HEK293 (cell line): ENCODE results near the gene LAMB1.

Source experiments
- CTCF ChIA-PET: fragments of 350-600 bp; formaldehyde crosslinking; extraction: SDS; loops from one replicate; lab custom pipeline; 2021; ENCODE audit warnings: antibody characterized with exemption; lab: Yijun Ruan, JAX
- POLR2A ChIA-PET: fragments of 300-600 bp; formaldehyde crosslinking; extraction: SDS; loops from one replicate; lab custom pipeline; 2020; ENCODE audit warnings: antibody characterized with exemption, inconsistent platforms; lab: Yijun Ruan, JAX
- H3K27ac ChIP-seq: fragments of 200-500 bp; sonication (Bioruptor generic); 2 replicates; pipeline ENCODE4 v1.5.1; 2014; ENCODE audit warnings: low read depth, low read length, control low read depth, inconsistent platforms; ENCODE audit errors: extremely low read depth
- H3K36me3 ChIP-seq, 2 experiments: fragments of 200-500 bp in 1 of 2; sonication (Bioruptor generic) in 1 of 2; 1 replicate in 1 of 2; 2 replicates in 1 of 2; pipeline ENCODE4 v1.5.1; 2014 to 2017; ENCODE audit warnings: inconsistent platforms in 2 of 2, low read length in 2 of 2; ENCODE audit not compliant: control insufficient read depth in 2 of 2, insufficient read depth in 1 of 2
- H3K4me1 ChIP-seq: fragments of 200-500 bp; sonication (Bioruptor generic); 2 replicates; pipeline ENCODE4 v1.5.1; 2014; ENCODE audit warnings: mild to moderate bottlenecking, low read length, inconsistent platforms; ENCODE audit not compliant: control insufficient read depth, insufficient read depth
- H3K4me3 ChIP-seq: 2 replicates; pipeline ENCODE4 v1.5.1; 2011; ENCODE audit warnings: low read depth, mild to moderate bottlenecking, control low read depth, low read length, moderate library complexity
- H3K9me3 ChIP-seq: fragments of 200-500 bp; sonication (Bioruptor generic); 2 replicates; pipeline ENCODE4 v1.5.1; 2014; ENCODE audit warnings: low read depth, low read length, inconsistent platforms; ENCODE audit not compliant: control insufficient read depth, insufficient read depth
- BCL6B ChIP-seq: fragments of 450-650 bp; formaldehyde crosslinking; IDR thresholded peaks from 2 replicates; pipeline ENCODE4 v1.5.1; 2017; ENCODE audit warnings: missing biosample characterization, missing genetic modification characterization
- ELK4 ChIP-seq: IDR thresholded peaks from 2 replicates; pipeline ENCODE4 v1.6.1; 2011; ENCODE audit warnings: mild to moderate bottlenecking, low read depth, low read length, borderline replicate concordance
- HIC1 ChIP-seq: fragments of 450-650 bp; formaldehyde crosslinking; IDR thresholded peaks from 2 replicates; pipeline ENCODE4 v1.5.1; 2016; ENCODE audit warnings: missing biosample characterization, missing genetic modification characterization
- MEIS1 ChIP-seq: sonication (generic); formaldehyde crosslinking; IDR thresholded peaks from 2 replicates; pipeline ENCODE4 v1.8.1; 2022; ENCODE audit warnings: missing genetic modification reagents, mild to moderate bottlenecking, borderline replicate concordance
- OSR2 ChIP-seq: fragments of 450-650 bp; formaldehyde crosslinking; IDR thresholded peaks from 2 replicates; pipeline ENCODE4 v1.5.1; 2016; ENCODE audit warnings: missing biosample characterization, missing genetic modification characterization
- OVOL3 ChIP-seq: fragments of 450-650 bp; formaldehyde crosslinking; IDR thresholded peaks from 2 replicates; pipeline ENCODE4 v1.5.1; 2016; ENCODE audit warnings: missing biosample characterization, missing genetic modification characterization
- PRDM10 ChIP-seq: fragments of 450-650 bp; formaldehyde crosslinking; IDR thresholded peaks from 2 replicates; pipeline ENCODE4 v1.5.1; 2016; ENCODE audit warnings: missing biosample characterization, missing genetic modification characterization
- SCRT2 ChIP-seq: fragments of 450-650 bp; formaldehyde crosslinking; IDR thresholded peaks from 2 replicates; pipeline ENCODE4 v1.5.1; 2016; ENCODE audit warnings: missing biosample characterization, missing genetic modification characterization
- ZBTB1 ChIP-seq: fragments of 450-650 bp; formaldehyde crosslinking; IDR thresholded peaks from 2 replicates; pipeline ENCODE4 v1.5.1; 2016; ENCODE audit warnings: missing biosample characterization, missing genetic modification characterization
- ZBTB10 ChIP-seq: fragments of 450-650 bp; formaldehyde crosslinking; IDR thresholded peaks from 2 replicates; pipeline ENCODE4 v1.5.1; 2016; ENCODE audit warnings: missing biosample characterization, missing genetic modification characterization
- ZBTB20 ChIP-seq: fragments of 450-650 bp; formaldehyde crosslinking; IDR thresholded peaks from 2 replicates; pipeline ENCODE4 v1.5.1; 2016; ENCODE audit warnings: missing biosample characterization, missing genetic modification characterization
- ZBTB48 ChIP-seq: fragments of 450-650 bp; formaldehyde crosslinking; IDR thresholded peaks from 2 replicates; pipeline ENCODE4 v1.5.1; 2016; ENCODE audit warnings: missing biosample characterization, missing genetic modification characterization
- ZBTB7A ChIP-seq: fragments of 450-650 bp; formaldehyde crosslinking; IDR thresholded peaks from 2 replicates; pipeline ENCODE4 v1.5.1; 2016; ENCODE audit warnings: low read depth, missing biosample characterization, missing genetic modification characterization
- ZFP69B ChIP-seq: fragments of 450-650 bp; formaldehyde crosslinking; IDR thresholded peaks from 2 replicates; pipeline ENCODE4 v1.5.1; 2016; ENCODE audit warnings: missing biosample characterization, missing genetic modification characterization
- ZNF121 ChIP-seq: fragments of 450-650 bp; formaldehyde crosslinking; IDR thresholded peaks from 2 replicates; pipeline ENCODE4 v1.5.1; 2016; ENCODE audit warnings: missing biosample characterization, missing genetic modification characterization
- ZNF16 ChIP-seq: fragments of 450-650 bp; formaldehyde crosslinking; IDR thresholded peaks from 2 replicates; pipeline ENCODE4 v1.5.1; 2016; ENCODE audit warnings: low read depth, missing biosample characterization, missing genetic modification characterization
- ZNF184 ChIP-seq: fragments of 450-650 bp; IDR thresholded peaks from 2 replicates; pipeline ENCODE4 v1.5.1; 2018; ENCODE audit warnings: missing biosample characterization, mild to moderate bottlenecking, missing genetic modification characterization
- ZNF211 ChIP-seq: fragments of 450-650 bp; formaldehyde crosslinking; IDR thresholded peaks from 2 replicates; pipeline ENCODE4 v1.5.1; 2016; ENCODE audit warnings: low read depth, missing biosample characterization, missing genetic modification characterization
- ZNF548 ChIP-seq: fragments of 450-650 bp; formaldehyde crosslinking; IDR thresholded peaks from 2 replicates; pipeline ENCODE4 v1.5.1; 2016; ENCODE audit warnings: missing biosample characterization, missing genetic modification characterization
- ZNF600 ChIP-seq: fragments of 450-650 bp; formaldehyde crosslinking; IDR thresholded peaks from 2 replicates; pipeline ENCODE4 v1.5.1; 2016; ENCODE audit warnings: missing biosample characterization, missing genetic modification characterization
- ZNF621 ChIP-seq: fragments of 450-650 bp; formaldehyde crosslinking; IDR thresholded peaks from 2 replicates; pipeline ENCODE4 v1.5.1; 2017; ENCODE audit warnings: missing biosample characterization, missing genetic modification characterization
- ZNF701 ChIP-seq: fragments of 450-650 bp; formaldehyde crosslinking; IDR thresholded peaks from 2 replicates; pipeline ENCODE4 v1.5.1; 2016; ENCODE audit warnings: missing biosample characterization, missing genetic modification characterization
- ZNF785 ChIP-seq: fragments of 450-650 bp; formaldehyde crosslinking; IDR thresholded peaks from 2 replicates; pipeline ENCODE4 v1.5.1; 2016; ENCODE audit warnings: missing biosample characterization, missing genetic modification characterization
- ZNF830 ChIP-seq: fragments of 450-650 bp; IDR thresholded peaks from 2 replicates; pipeline ENCODE4 v1.5.0; 2018; ENCODE audit warnings: missing biosample characterization, missing genetic modification characterization, low read depth, mild to moderate bottlenecking, moderate library complexity
- ZSCAN5A ChIP-seq: fragments of 450-650 bp; formaldehyde crosslinking; IDR thresholded peaks from 2 replicates; pipeline ENCODE4 v1.5.1; 2016; ENCODE audit warnings: missing biosample characterization, missing genetic modification characterization

Gene LAMB1

GRCh38 chr7:107940951-107941350 lies 62.0 kb downstream of the LAMB1 start (continued):
- TF ChIP-seq HIC1 (no peak), ELK4 (no peak), ZNF701 (no peak), ZFP69B (tag by site-specific recombination) (no peak), OVOL3 (no peak), ZBTB48 (tag by site-specific recombination) (no peak), ZSCAN5A (tag by site-specific recombination) (no peak), ZNF785 (tag by site-specific recombination) (no peak), ZBTB7A (tag by site-specific recombination) (no peak), ZNF121 (tag by site-specific recombination) (no peak)

GRCh38 chr7:107939573-107940489 lies 63.1 kb downstream of the LAMB1 start:
- ChIA-PET CTCF (interaction anchor here (0.6 kb wide), 1 partner anchor 22 kb away, joined by 5 read pairs; no protein-coding TSS in a partner anchor), POLR2A (no interaction called here)
- Histone ChIP-seq H3K4me1 (no peaks in the 10 kb centered on the region), H3K9me3 (no peaks in the 10 kb centered on the region), H3K36me3 (peaks cover 0 to 60% of the 10 kb centered on the region in 2 experiments; a peak in 2 of 3 replicates), H3K27ac (no peak overlapping the region), H3K4me3 (no peak overlapping the region)
- TF ChIP-seq BCL6B (no peak), ZNF211 (no peak), MEIS1 (CRISPR knock-in tag) (no peak), ZBTB1 (tag by site-specific recombination) (no peak), SCRT2 (tag by site-specific recombination) (no peak), PRDM10 (tag by site-specific recombination) (no peak), OSR2 (tag by site-specific recombination) (no peak), ZBTB10 (tag by site-specific recombination) (no peak), ZNF830 (tag by site-specific recombination) (no peak), ZNF621 (tag by site-specific recombination) (no peak), ZNF184 (tag by site-specific recombination) (no peak), ZNF600 (tag by site-specific recombination) (no peak), ZNF16 (tag by site-specific recombination) (no peak), ZBTB20 (tag by site-specific recombination) (no peak), ZNF548 (tag by site-specific recombination) (no peak)
